A549 (cell line): ENCODE results near the gene AMOTL1. TPM values are rescaled to one million over a fixed set of nuclear protein-coding genes. Genes with fewer than 3 reads are reported as not detected.

Experiments
- ATAC-seq, 2 experiments: fragments of 200-7000 bp in 1 of 2; fragments of >200 bp in 1 of 2; cut with Nextera tagmentation in 1 of 2; cut with Tn5 transposase in 1 of 2; 3 replicates each; pipeline versions ENCODE4 v1.8.0 to v1.9.1; 2018 to 2020; ENCODE audit warnings: mild to moderate bottlenecking in 1 of 2, moderate library complexity in 1 of 2
- CTCF ChIA-PET: fragments of 300-600 bp; sonication (Branson Sonifier 250); formaldehyde crosslinking; extraction: SDS; loops from one replicate; lab custom pipeline; 2021; ENCODE audit warnings: antibody characterized with exemption, inconsistent platforms; lab: Yijun Ruan, JAX
- POLR2A ChIA-PET: fragments of 350-600 bp; formaldehyde crosslinking; extraction: SDS; loops from one replicate; lab custom pipeline; 2021; ENCODE audit warnings: antibody characterized with exemption, inconsistent platforms; lab: Yijun Ruan, JAX
- DNase-seq, 2 experiments: peaks; one replicate each; pipeline versions ENCODE4 v3.0.0 to v3.0.0-alpha.2; 2011 to 2016; ENCODE audit warnings: low read depth in 1 of 2, low spot score in 1 of 2
- FAIRE-seq: peaks from 2 replicates; lab custom pipeline; 2011; peaks lifted over from hg19 to GRCh38; lab: Jason Lieb, UNC
- H3K27ac ChIP-seq, 2 experiments: fragments of >200 bp; sonication (Bioruptor Twin); formaldehyde crosslinking; 3 replicates each; pipeline ENCODE4 v1.5.1; 2016 to 2017
- H3K4me1 ChIP-seq: fragments of >200 bp; sonication (Bioruptor Twin); formaldehyde crosslinking; 3 replicates; pipeline ENCODE4 v1.6.1; 2016
- H3K4me2 ChIP-seq: fragments of >200 bp; sonication (Bioruptor Twin); formaldehyde crosslinking; 3 replicates; pipeline ENCODE4 v1.6.1; 2016
- H3K4me3 ChIP-seq: fragments of >200 bp; sonication (Bioruptor Twin); formaldehyde crosslinking; 3 replicates; pipeline ENCODE4 v1.5.1; 2016
- H3K9me3 ChIP-seq: fragments of >200 bp; sonication (Bioruptor Twin); formaldehyde crosslinking; 3 replicates; pipeline ENCODE4 v1.6.1; 2016
- BCL3 ChIP-seq: fragments of >200 bp; sonication (Bioruptor Twin); formaldehyde crosslinking; IDR thresholded peaks from 3 replicates; pipeline ENCODE4 v1.6.1; 2016
- CBX2 ChIP-seq: fragments of 200-600 bp; sonication (generic); IDR thresholded peaks from 2 replicates; pipeline ENCODE4 v1.6.1; 2016; ENCODE audit warnings: low read depth, mild to moderate bottlenecking, borderline replicate concordance
- CBX8 ChIP-seq: fragments of 200-600 bp; sonication (generic); IDR thresholded peaks from 2 replicates; pipeline ENCODE4 v1.6.1; 2016
- CHD2 ChIP-seq: fragments of 150-350 bp; IDR thresholded peaks from 2 replicates; pipeline ENCODE4 v1.6.1; 2014; ENCODE audit warnings: low read length; ENCODE audit not compliant: partially characterized antibody
- E2F6 ChIP-seq: IDR thresholded peaks from 2 replicates; pipeline ENCODE4 v1.6.1; 2012; ENCODE audit warnings: low read depth, borderline replicate concordance
- ESRRA ChIP-seq: fragments of 150-350 bp; IDR thresholded peaks from 2 replicates; pipeline ENCODE4 v1.6.1; 2014; ENCODE audit warnings: mild to moderate bottlenecking, low read length, borderline replicate concordance
- FOSB ChIP-seq: fragments of 250-450 bp; sonication (Bioruptor Pico); IDR thresholded peaks from 2 replicates; pipeline ENCODE4 v1.5.0; 2020; ENCODE audit warnings: mild to moderate bottlenecking, moderate library complexity
- GATA3 ChIP-seq: IDR thresholded peaks from 2 replicates; pipeline ENCODE4 v1.6.1; 2012; ENCODE audit warnings: borderline replicate concordance
- HEYL ChIP-seq: fragments of 250-450 bp; sonication (Bioruptor Pico); IDR thresholded peaks from 2 replicates; pipeline ENCODE4 v1.8.0; 2021; ENCODE audit warnings: mild to moderate bottlenecking, moderate library complexity
- JUN ChIP-seq, 2 experiments: fragments of >200 bp; sonication (Bioruptor Twin); formaldehyde crosslinking; IDR thresholded peaks; 2 replicates in 1 of 2; 3 replicates in 1 of 2; pipeline ENCODE4 v1.6.1; 2016 to 2017
- KDM1A ChIP-seq: fragments of 200-600 bp; sonication (generic); IDR thresholded peaks from 2 replicates; pipeline ENCODE4 v1.6.1; 2016; ENCODE audit warnings: low read depth, mild to moderate bottlenecking
- KDM5A ChIP-seq: fragments of 200-600 bp; sonication (generic); IDR thresholded peaks from 2 replicates; pipeline ENCODE4 v1.6.1; 2016; ENCODE audit warnings: antibody characterized with exemption, mild to moderate bottlenecking
- MAFK ChIP-seq: fragments of 450-650 bp; IDR thresholded peaks from 2 replicates; pipeline ENCODE4 v1.6.1; 2014; ENCODE audit not compliant: partially characterized antibody
- MAX ChIP-seq: IDR thresholded peaks from 2 replicates; pipeline ENCODE4 v1.6.1; 2012
- MAZ ChIP-seq: fragments of 150-350 bp; IDR thresholded peaks from 2 replicates; pipeline ENCODE4 v1.6.1; 2014; ENCODE audit warnings: antibody characterized with exemption, low read depth, low read length, borderline replicate concordance
- PBX3 ChIP-seq: IDR thresholded peaks from 2 replicates; pipeline ENCODE4 v1.6.1; 2012
- POLR2AphosphoS2 ChIP-seq: conservative IDR thresholded peaks from 2 replicates; pipeline ENCODE4 v1.6.1; 2012; ENCODE audit warnings: low read length, improper control_type of control experiment, inconsistent platforms
- RAD21 ChIP-seq, 2 experiments: fragments of >200 bp in 1 of 2; sonication (Bioruptor Twin) in 1 of 2; formaldehyde crosslinking in 1 of 2; IDR thresholded peaks in 1 of 2; conservative IDR thresholded peaks in 1 of 2; 2 replicates in 1 of 2; 3 replicates in 1 of 2; pipeline ENCODE4 v1.6.1; 2012 to 2018; ENCODE audit warnings: inconsistent platforms in 1 of 2
- RCOR1 ChIP-seq: fragments of 150-350 bp; IDR thresholded peaks from 2 replicates; pipeline ENCODE4 v1.6.1; 2014; ENCODE audit warnings: antibody characterized with exemption, low read length, low read depth
- RNF2 ChIP-seq: fragments of 200-600 bp; sonication (generic); IDR thresholded peaks from 2 replicates; pipeline ENCODE4 v1.6.1; 2016; ENCODE audit warnings: low read depth, mild to moderate bottlenecking, antibody characterized with exemption, moderate library complexity, borderline replicate concordance
- ZFP36 ChIP-seq: fragments of 450-650 bp; IDR thresholded peaks from 2 replicates; pipeline ENCODE4 v1.6.1; 2014; ENCODE audit warnings: borderline replicate concordance; ENCODE audit not compliant: partially characterized antibody
- WGBS: methylation state at CpG from one replicate; pipeline ENCODE4 v1.1.6; 2017; ENCODE audit errors: missing lambda C conversion rate; 5-methylcytosine and 5-hydroxymethylcytosine counted together
- polyA plus RNA-seq, 4 experiments: library from polyadenylated mRNA; depleted of rRNA in 3 of 4; stranded (reverse); fragments of >200 nt; fragmentation: RNase III in 1 of 4; extraction: RNeasy Plus Mini Kit Qiagen cat#74134 plus additional on column Dnase treatment in 1 of 4; gene quantifications; 2 replicates in 3 of 4; 3 replicates in 1 of 4; pipeline ENCODE4 v1.2.3, GENCODE V29; 2011 to 2017

Gene AMOTL1
- polyA plus RNA-seq, 2 of the 4 experiments (the other 2 are of a cell fraction) = 3.9 to 12.2 TPM

- Histone ChIP-seq H3K9me3 (no peaks in the 10 kb centered on the region), H3K4me3 (no peak overlapping the region), H3K27ac (peak overlapping the region in 1 of 2 experiments; percentile 48; a peak in 4 of 6 replicates), H3K4me2 (peak overlapping the region; percentile 58), H3K4me1 (peaks cover 27% of the 10 kb centered on the region)
- 72% methylated on average over 8 of the region's 8 CpGs for WGBS
- ATAC-seq (peak; percentile 24 to 56; a peak in 3 of 6 replicates), DNase-seq (peak in 1 of 2 experiments; percentile 19), FAIRE-seq (no peak)
- POLR2A ChIA-PET = no interaction called here
- no peak for TF ChIP-seq HEYL
- TF ChIP-seq ZFP36 = no peak
- no peak for TF ChIP-seq POLR2AphosphoS2
- no peak for TF ChIP-seq RNF2
- no peak for TF ChIP-seq RAD21 (conservative IDR thresholded peaks at IDR 0.05 in 1 of 2, IDR thresholded peaks at IDR 0.05 in 1 of 2)
- no peak for TF ChIP-seq GATA3
- TF ChIP-seq MAZ = no peak
- TF ChIP-seq ESRRA = no peak
- no peak for TF ChIP-seq E2F6
- no peak for TF ChIP-seq JUN (IDR thresholded peaks at IDR 0.05)
- TF ChIP-seq MAX = no peak
- no peak for TF ChIP-seq PBX3
- no peak for TF ChIP-seq BCL3
- TF ChIP-seq FOSB (CRISPR knock-in tag) = no peak
- no peak for TF ChIP-seq KDM5A
- CTCF ChIA-PET = interaction anchor here (1.1 to 1.6 kb wide), 2 partner anchors 20 to 27 kb away, joined by 3 read pairs; partner anchors contain the start of gene AMOTL1
Measured at GRCh38 chr11:94794287-94795168, 26.4 kb downstream of the AMOTL1 start.

- Histone ChIP-seq H3K4me3 (no peak overlapping the region), H3K4me1 (peaks cover 27% of the 10 kb centered on the region), H3K9me3 (no peaks in the 10 kb centered on the region), H3K4me2 (no peak overlapping the region), H3K27ac (no peak overlapping the region)
- POLR2A ChIA-PET = no interaction called here
- TF ChIP-seq CBX2 (no peak), KDM1A (no peak), MAX (no peak), CBX8 (no peak), RCOR1 (no peak), POLR2AphosphoS2 (no peak), CHD2 (no peak), PBX3 (no peak), MAFK (no peak)
- no peak for FAIRE-seq
- no peak for DNase-seq
- CTCF ChIA-PET = interaction anchor here (1.6 kb wide), 1 partner anchor 28 kb away, joined by 3 read pairs; the partner anchor contains the start of gene AMOTL1
- WGBS = 85% methylated on average over 3 of the region's 3 CpGs
- no peak for ATAC-seq
Measured at GRCh38 chr11:94795476-94796189, 27.5 kb downstream of the AMOTL1 start.
